SU-DHL-6 (cell line): ENCODE measurements around the gene TMA7B.

Experiments
- H2AFZ ChIP-seq: fragments of 200-600 bp; sonication (generic); 2 replicates; pipeline ENCODE4 v1.6.1; 2014; ENCODE audit warnings: low read depth, mild to moderate bottlenecking, moderate library complexity, mixed read lengths, antibody characterized with exemption, low read length; ENCODE audit not compliant: severe bottlenecking
- H3F3A ChIP-seq: fragments of 200-600 bp; shearing (Covaris generic); 2 replicates; pipeline ENCODE4 v1.6.0; 2016; ENCODE audit warnings: antibody characterized with exemption, mild to moderate bottlenecking; ENCODE audit not compliant: insufficient read depth
- H3K27ac ChIP-seq: fragments of 200-600 bp; sonication (generic); 2 replicates; pipeline ENCODE4 v1.5.1; 2016; ENCODE audit warnings: low read depth, mild to moderate bottlenecking, low read length, moderate library complexity, mixed read lengths
- H3K27me3 ChIP-seq: fragments of 200-600 bp; sonication (generic), shearing (Covaris generic); 2 replicates; pipeline ENCODE4 v1.6.0; 2014; ENCODE audit warnings: mild to moderate bottlenecking, low read length
- H3K36me3 ChIP-seq: fragments of 200-600 bp; sonication (generic); 2 replicates; pipeline ENCODE4 v1.6.1; 2014; ENCODE audit warnings: mild to moderate bottlenecking, low read length, mixed read lengths
- H3K4me2 ChIP-seq: fragments of 300-600, 200-600 bp; shearing (Covaris generic), sonication (generic); 2 replicates; pipeline ENCODE4 v1.6.0; 2014; ENCODE audit warnings: low read length, low read depth, mild to moderate bottlenecking; ENCODE audit not compliant: poor library complexity, severe bottlenecking
- H3K4me3 ChIP-seq: fragments of 200-600 bp; sonication (generic); 2 replicates; pipeline ENCODE4 v1.5.1; 2014; ENCODE audit warnings: antibody characterized with exemption, low read length, mild to moderate bottlenecking, mixed read lengths; ENCODE audit not compliant: insufficient read depth, poor library complexity, severe bottlenecking
- H3K79me2 ChIP-seq: fragments of 200-600 bp; sonication (generic); 2 replicates; pipeline ENCODE4 v1.6.1; 2014; ENCODE audit warnings: mild to moderate bottlenecking, low read length, moderate library complexity; ENCODE audit not compliant: insufficient read depth
- H3K9ac ChIP-seq: fragments of 200-600 bp; sonication (generic); 2 replicates; pipeline ENCODE4 v1.7.0; 2014; ENCODE audit warnings: mild to moderate bottlenecking, low read length
- H3K9me2 ChIP-seq: fragments of 200-600 bp; sonication (generic); replicated peaks from 2 replicates; pipeline ENCODE4 v1.6.1; 2014; ENCODE audit warnings: low read length; ENCODE audit not compliant: insufficient read depth
- H3K9me3 ChIP-seq: fragments of 200-600 bp; sonication (generic); 2 replicates; pipeline ENCODE4 v1.6.1; 2014; ENCODE audit warnings: low read length, mixed read lengths; ENCODE audit not compliant: insufficient read depth
- H4K20me1 ChIP-seq: fragments of 200-600 bp; sonication (generic); 2 replicates; pipeline ENCODE4 v1.6.1; 2014; ENCODE audit warnings: low read depth, mild to moderate bottlenecking, antibody characterized with exemption, low read length, moderate library complexity, mixed read lengths
- EZH2phosphoT487 ChIP-seq: fragments of 200-600 bp; sonication (generic), shearing (Covaris generic); conservative IDR thresholded peaks from 2 replicates; pipeline ENCODE4 v1.6.1; 2018; ENCODE audit warnings: mild to moderate bottlenecking, antibody characterized with exemption, low read length, moderate library complexity, mixed read lengths
- TF ChIP-seq, protein P1 (sequence below): fragments of 200-600 bp; sonication (generic); IDR thresholded peaks from one replicate; pipeline ENCODE4 v1.5.1; 2017; ENCODE audit warnings: antibody characterized with exemption, mild to moderate bottlenecking, low read length, moderate library complexity; ENCODE audit not compliant: insufficient read depth, poor library complexity, severe bottlenecking

The TMA7B gene

DNA sequence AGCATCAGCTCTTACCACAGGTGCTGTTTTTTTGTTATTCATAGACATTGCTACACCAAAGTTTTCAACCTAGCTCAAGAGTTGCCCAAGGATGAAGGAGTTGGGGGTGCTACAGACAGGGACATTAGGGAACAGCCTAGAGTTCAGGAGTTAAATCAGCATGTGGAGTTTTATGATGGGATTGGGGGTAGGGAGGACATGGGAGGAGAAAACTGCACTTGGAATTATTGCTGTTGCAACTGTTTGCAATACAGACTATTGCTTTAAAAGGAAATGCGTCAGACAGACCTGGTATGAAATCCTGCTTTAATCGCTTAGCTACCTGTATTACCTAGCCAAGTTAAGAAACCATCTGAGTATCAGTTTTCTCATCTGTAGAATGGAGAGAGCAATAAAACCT, 6.3 kb downstream of the TMA7B start:
- Histone ChIP-seq H3F3A (no peaks in the 10 kb centered on the region), H2AFZ (no peak overlapping the region), H3K36me3 (no peaks in the 10 kb centered on the region), H3K79me2 (no peaks in the 10 kb centered on the region), H3K27ac (no peak overlapping the region), H3K27me3 (no peaks in the 10 kb centered on the region), H3K9ac (no peak overlapping the region), H4K20me1 (no peaks in the 10 kb centered on the region), H3K9me3 (no peaks in the 10 kb centered on the region), H3K4me2 (no peak overlapping the region), H3K4me3 (no peak overlapping the region), H3K9me2 (no peaks in the 10 kb centered on the region)
- TF ChIP-seq, protein P1, sequence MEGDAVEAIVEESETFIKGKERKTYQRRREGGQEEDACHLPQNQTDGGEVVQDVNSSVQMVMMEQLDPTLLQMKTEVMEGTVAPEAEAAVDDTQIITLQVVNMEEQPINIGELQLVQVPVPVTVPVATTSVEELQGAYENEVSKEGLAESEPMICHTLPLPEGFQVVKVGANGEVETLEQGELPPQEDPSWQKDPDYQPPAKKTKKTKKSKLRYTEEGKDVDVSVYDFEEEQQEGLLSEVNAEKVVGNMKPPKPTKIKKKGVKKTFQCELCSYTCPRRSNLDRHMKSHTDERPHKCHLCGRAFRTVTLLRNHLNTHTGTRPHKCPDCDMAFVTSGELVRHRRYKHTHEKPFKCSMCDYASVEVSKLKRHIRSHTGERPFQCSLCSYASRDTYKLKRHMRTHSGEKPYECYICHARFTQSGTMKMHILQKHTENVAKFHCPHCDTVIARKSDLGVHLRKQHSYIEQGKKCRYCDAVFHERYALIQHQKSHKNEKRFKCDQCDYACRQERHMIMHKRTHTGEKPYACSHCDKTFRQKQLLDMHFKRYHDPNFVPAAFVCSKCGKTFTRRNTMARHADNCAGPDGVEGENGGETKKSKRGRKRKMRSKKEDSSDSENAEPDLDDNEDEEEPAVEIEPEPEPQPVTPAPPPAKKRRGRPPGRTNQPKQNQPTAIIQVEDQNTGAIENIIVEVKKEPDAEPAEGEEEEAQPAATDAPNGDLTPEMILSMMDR: no peak
- no peak for TF ChIP-seq EZH2phosphoT487

DNA sequence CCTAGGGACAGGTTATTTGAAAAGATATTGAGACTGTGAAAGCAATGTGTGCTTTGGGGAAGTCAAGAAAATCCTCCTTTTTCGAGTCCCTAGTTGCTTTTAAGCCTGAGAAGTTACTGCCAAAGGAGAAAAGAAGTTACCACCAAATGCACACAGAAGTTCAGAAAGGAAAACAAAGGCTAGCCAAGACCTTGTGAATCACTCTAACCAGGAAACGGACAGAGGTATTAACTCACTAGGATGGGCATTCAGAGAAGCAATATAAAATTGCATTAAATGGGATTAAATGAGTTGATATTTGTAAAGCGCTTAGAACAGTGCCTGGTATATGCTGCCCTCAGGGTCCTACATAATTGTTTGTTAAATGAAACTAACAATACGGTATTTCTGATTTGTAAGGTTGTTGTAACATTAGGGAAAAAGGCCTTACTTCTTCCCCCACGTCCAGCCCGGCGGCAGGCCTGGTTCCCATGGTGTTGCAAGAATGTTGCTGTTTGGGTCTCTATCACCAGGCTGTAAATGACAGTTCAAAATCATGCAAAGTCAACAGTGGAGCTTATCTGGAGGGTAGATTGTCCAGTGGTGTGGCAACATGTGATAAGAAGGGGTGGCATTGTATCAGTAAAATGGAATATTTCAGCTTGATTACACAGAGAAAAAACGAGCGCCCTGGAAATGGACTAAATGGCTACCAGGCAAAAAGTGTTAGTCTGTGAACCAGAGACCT, 7.1 kb downstream of the TMA7B start:
- Histone ChIP-seq H3K9ac (no peak overlapping the region), H3K4me2 (no peak overlapping the region), H4K20me1 (no peaks in the 10 kb centered on the region), H2AFZ (no peak overlapping the region), H3K27ac (no peak overlapping the region), H3K36me3 (no peaks in the 10 kb centered on the region), H3K4me3 (no peak overlapping the region), H3K79me2 (no peaks in the 10 kb centered on the region), H3K9me3 (no peaks in the 10 kb centered on the region), H3K27me3 (no peaks in the 10 kb centered on the region), H3K9me2 (no peaks in the 10 kb centered on the region), H3F3A (no peaks in the 10 kb centered on the region)
- TF ChIP-seq, protein P1: no peak
- no peak for TF ChIP-seq EZH2phosphoT487

DNA sequence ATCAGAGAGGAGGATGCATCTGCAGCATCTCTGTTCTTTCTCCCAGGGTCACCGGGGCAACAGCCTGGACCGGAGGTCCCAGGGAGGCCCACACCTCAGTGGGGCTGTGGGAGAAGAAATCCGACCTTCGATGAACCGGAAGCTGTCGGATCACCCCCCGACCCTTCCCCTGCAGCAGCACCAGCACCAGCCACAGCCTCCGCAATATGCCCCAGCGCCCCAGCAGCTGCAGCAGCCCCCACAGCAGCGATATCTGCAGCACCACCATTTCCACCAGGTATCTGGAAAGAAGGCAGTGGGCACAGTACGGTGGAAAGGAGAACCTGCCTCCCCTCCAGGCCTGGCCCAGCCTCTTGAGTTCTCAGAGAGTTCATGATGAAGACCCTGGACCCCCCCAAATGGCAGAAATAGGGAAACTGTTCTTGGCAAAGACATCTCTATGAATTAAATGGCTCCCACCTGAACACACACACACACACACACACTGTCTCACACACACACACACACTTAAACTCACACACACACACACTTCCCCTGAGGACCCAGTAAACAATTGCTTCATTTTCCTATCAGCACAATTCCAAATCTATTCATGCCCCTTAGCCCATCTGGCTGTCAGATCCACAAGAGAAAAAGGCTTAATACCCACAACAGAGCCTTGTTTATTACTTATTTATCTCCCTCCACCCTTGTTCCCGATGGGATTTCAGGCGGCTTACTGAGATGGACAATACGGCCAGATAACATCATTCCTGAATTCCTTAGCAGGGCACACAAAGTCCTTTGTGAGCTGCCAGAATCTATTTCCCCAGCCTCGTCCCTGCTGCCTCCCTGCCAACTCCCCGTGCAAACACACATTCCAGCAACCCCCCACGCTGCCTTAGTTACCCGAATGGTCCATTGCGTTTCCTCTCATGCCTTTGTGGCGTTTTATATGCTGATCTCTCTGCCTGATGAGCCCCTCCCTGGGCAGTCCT, 8.1 kb downstream of the TMA7B start:
- Histone ChIP-seq H3K36me3 (no peaks in the 10 kb centered on the region), H3K4me3 (no peak overlapping the region), H2AFZ (no peak overlapping the region), H3K27me3 (no peaks in the 10 kb centered on the region), H3K27ac (no peak overlapping the region), H3K79me2 (no peaks in the 10 kb centered on the region), H4K20me1 (no peaks in the 10 kb centered on the region), H3K9ac (no peak overlapping the region), H3K9me3 (no peaks in the 10 kb centered on the region), H3K4me2 (no peak overlapping the region), H3K9me2 (no peaks in the 10 kb centered on the region), H3F3A (no peaks in the 10 kb centered on the region)
- TF ChIP-seq, protein P1: no peak
- TF ChIP-seq EZH2phosphoT487: no peak
